ENCODE data around the gene ATXN1.

ATXN1 gene

DNA sequence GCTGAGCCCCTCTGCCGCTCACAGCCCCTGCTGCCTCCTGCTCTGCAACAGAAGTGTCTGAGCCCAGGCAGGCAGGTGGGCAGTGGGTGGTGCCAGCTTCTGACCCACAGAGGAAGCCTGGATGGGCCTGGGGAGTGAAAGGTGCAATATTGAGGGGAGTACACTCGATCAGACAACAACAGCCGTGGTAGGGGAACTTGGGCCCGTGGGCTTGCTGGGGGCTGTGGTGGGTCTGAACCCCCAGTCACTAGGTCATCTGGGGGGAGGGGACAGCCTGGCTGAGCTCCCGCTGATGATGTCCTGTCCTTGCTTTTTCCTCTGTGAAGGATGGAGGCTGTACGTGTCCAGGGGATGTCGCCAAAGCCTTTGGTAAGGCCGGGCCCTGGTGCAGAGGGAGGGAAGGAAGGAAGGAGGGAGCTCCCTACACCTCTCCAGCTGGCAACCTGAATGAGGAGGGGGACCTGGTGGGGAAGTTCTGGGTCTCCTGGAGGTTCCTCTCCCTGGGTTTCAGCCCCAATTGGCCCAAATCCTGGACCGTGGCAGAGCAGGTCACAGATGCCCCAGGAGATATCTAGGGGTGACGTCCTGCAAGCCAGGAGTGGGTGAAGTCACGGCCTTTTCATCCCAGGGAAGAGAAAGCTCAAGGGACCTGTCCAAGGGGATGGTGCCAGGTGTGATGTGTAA is 475.7 kb downstream of the ATXN1 start:
- TF ChIP-seq, protein P1, sequence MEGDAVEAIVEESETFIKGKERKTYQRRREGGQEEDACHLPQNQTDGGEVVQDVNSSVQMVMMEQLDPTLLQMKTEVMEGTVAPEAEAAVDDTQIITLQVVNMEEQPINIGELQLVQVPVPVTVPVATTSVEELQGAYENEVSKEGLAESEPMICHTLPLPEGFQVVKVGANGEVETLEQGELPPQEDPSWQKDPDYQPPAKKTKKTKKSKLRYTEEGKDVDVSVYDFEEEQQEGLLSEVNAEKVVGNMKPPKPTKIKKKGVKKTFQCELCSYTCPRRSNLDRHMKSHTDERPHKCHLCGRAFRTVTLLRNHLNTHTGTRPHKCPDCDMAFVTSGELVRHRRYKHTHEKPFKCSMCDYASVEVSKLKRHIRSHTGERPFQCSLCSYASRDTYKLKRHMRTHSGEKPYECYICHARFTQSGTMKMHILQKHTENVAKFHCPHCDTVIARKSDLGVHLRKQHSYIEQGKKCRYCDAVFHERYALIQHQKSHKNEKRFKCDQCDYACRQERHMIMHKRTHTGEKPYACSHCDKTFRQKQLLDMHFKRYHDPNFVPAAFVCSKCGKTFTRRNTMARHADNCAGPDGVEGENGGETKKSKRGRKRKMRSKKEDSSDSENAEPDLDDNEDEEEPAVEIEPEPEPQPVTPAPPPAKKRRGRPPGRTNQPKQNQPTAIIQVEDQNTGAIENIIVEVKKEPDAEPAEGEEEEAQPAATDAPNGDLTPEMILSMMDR (IDR thresholded peaks at IDR 0.05; ENCODE audit: control insufficient read depth, insufficient read depth, low read depth, low read length, missing control alignments): no peak

DNA sequence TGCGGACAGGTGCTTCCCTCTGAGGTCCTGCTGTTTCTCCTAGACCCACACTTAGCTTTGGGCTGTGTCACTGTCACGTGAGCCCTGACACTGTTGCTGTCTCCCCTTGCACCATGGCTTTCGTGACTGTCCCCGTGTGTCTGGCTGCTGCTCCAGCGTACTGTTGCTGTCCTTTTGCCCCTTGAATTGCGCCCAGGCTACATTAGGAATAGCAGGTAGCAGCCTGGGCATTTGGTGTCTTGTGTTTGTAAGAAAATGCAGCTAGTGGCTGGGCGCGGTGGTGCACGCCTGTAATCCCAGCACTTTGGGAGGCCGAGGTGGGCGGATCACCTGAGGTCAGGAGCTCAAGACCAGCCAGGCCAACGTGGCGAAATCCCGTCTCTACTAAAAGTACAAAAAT is 476.8 kb downstream of the ATXN1 start:
- no peak for DNase-seq (ENCODE audit: low read depth)
- TF ChIP-seq, protein P1 (IDR thresholded peaks at IDR 0.05; ENCODE audit: control insufficient read depth, insufficient read depth, low read depth, low read length, missing control alignments): no peak
- no peak overlapping the region for H3K4me3 ChIP-seq (ENCODE audit: control insufficient read depth, low read depth, low read length)

More for the DNA sequence above, 475.7 kb downstream of the ATXN1 start:
- no peak overlapping the region for H3K4me3 ChIP-seq (ENCODE audit: control insufficient read depth, low read depth, low read length)
- no peak for DNase-seq (ENCODE audit: low read depth)

DNA sequence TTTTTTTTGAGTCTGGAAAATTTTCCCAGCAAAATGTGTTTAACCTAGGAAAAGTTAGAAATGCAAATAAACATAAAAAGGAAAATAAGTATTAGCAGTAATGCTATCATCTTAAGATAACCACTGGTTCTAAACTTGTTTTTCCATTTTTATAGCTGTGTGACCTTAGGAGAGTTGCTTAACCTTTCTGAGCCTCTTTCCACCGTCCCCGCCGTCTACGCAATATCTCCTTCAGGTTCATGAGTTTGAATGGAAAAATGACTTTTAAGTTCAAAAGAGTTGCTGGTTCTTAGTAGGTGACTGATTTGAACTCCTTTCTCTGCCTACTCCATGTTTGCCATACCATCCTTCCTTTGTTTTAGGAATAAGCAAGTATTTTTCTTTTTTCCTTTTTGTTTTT is 478.9 kb downstream of the ATXN1 start:
- TF ChIP-seq, protein P1 (IDR thresholded peaks at IDR 0.05; ENCODE audit: control insufficient read depth, insufficient read depth, low read depth, low read length, missing control alignments): no peak
- DNase-seq (ENCODE audit: low read depth): no peak
- no peak overlapping the region for H3K4me3 ChIP-seq (ENCODE audit: control insufficient read depth, low read depth, low read length)

DNA sequence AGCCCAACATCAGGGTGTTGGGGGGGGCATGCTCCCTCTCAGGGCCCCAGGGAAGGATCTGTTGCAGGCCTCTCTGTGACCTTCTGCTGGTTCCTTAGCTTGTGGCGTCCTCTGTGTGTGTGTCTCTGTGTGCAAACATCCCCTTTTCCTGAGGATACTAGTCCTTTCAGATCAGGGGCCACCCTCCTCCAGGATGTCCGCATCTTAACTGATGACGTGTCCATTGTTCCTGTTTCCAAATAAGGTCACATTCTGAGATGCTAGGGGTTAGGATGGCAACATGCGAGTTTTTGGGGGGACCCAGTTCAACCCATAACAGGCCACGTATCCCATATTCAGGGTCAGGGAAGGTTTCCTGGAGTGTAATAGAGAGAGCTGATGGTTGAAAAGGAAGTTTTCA is 482.0 kb downstream of the ATXN1 start:
- no peak for DNase-seq (ENCODE audit: low read depth)
- TF ChIP-seq, protein P1 (IDR thresholded peaks at IDR 0.05; ENCODE audit: control insufficient read depth, insufficient read depth, low read depth, low read length, missing control alignments): no peak
- no peak overlapping the region for H3K4me3 ChIP-seq (ENCODE audit: control insufficient read depth, low read depth, low read length)

DNA sequence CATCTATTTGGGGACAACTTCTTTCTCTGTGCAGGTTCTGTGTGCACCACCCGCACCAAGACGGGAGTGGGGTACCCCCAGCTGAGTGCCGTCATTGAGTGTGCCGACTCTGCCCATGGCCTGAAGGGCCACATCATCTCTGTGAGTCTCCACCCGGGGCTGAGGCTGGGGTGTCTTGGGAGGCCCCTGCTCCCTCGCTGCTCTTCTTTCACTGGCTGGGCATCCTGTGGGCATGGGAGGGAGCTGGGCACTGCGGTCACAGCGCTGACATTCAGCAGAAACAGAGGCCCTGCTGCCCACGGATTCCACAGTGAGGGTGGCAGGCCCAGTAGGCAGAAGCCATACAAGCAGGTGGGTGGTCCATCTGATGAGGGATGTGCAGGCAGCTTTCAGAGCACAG is 482.5 kb downstream of the ATXN1 start:
- TF ChIP-seq, protein P1 (IDR thresholded peaks at IDR 0.05; ENCODE audit: control insufficient read depth, insufficient read depth, low read depth, low read length, missing control alignments): no peak

DNA sequence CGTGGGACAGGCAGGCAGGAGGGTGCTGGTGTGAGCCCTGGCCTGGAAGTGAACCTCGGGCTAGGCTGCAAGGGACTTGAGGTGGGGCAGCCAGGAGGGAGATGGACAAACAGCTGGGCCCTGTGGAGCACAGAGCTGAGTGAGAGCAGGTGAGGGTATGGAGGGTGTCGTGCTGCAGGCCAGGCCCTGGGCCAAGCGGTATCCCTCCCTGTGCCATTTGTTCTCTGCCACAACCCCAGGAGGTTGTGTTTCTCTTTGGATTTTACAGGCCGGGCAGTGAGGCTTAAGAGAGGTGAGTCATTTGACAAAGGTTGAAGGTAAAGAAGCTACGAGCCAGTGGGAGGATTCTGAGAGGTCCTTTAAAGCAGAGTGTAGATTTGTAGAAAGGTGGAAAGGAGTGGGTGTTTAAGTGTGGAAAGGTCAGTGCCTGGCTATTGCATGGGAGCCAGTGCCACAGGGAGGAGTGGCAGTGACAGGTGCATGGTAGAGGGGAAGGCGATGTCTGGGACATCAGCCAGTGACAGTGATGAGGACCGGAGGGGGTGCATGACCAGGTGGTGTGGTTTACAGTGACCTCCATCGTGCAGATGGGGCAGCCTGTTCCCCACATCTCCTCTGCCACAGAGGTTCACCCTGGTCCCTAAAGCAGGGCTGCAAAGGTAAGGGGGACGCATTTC is 483.1 kb downstream of the ATXN1 start:
- no peak for DNase-seq (ENCODE audit: low read depth)
- TF ChIP-seq, protein P1 (IDR thresholded peaks at IDR 0.05; ENCODE audit: control insufficient read depth, insufficient read depth, low read depth, low read length, missing control alignments): no peak
- H3K4me3 ChIP-seq (ENCODE audit: control insufficient read depth, low read depth, low read length): no peak overlapping the region

More for the DNA sequence above, 482.5 kb downstream of the ATXN1 start:
- no peak for DNase-seq (ENCODE audit: low read depth)
- no peak overlapping the region for H3K4me3 ChIP-seq (ENCODE audit: control insufficient read depth, low read depth, low read length)

Measured in AG09309 (cell line).